ENCODE measurements around the gene KHDRBS2. TPM values are rescaled to one million over a fixed set of nuclear protein-coding genes. Genes with fewer than 3 reads are reported as not detected.

KHDRBS2 gene
- total RNA-seq, 2 donors from 2014 or later: 0.12 TPM; not detected in 1

GRCh38 chr6:61711849-61712248, 574.2 kb downstream of the KHDRBS2 start:
- no peak for ATAC-seq
- intact Hi-C loops (cut with DNase I): no loop called here
- no peak for DNase-seq

- ATAC-seq (no peak), DNase-seq (no peak)
- intact Hi-C loops (cut with DNase I): no loop called here
Observed at GRCh38 chr6:61688165-61688564, 597.9 kb downstream of the KHDRBS2 start.

GRCh38 chr6:61682562-61682961, 603.5 kb downstream of the KHDRBS2 start:
- no peak for DNase-seq
- intact Hi-C loops (cut with DNase I): no loop called here
- ATAC-seq: no peak

- intact Hi-C loops (cut with DNase I): loop anchor here in 1 of 2 donors (2.0 kb wide), 1 partner anchor 15 kb away; no protein-coding TSS in a partner anchor
- no peak for DNase-seq
- no peak for ATAC-seq
Observed at GRCh38 chr6:61679625-61680024, 606.4 kb downstream of the KHDRBS2 start.

GRCh38 chr6:61675734-61676133, 610.3 kb downstream of the KHDRBS2 start:
- no peak for DNase-seq
- intact Hi-C loops (cut with DNase I): no loop called here
- ATAC-seq: no peak

- no peak for ATAC-seq
- intact Hi-C loops (cut with DNase I): no loop called here
- DNase-seq: no peak
Observed at GRCh38 chr6:61649845-61650244, 636.2 kb downstream of the KHDRBS2 start.

GRCh38 chr6:61640463-61640862, 645.6 kb downstream of the KHDRBS2 start:
- intact Hi-C loops (cut with DNase I): no loop called here
- no peak for DNase-seq
- no peak for ATAC-seq
